ENCODE data around the gene MORN1.

DNA sequence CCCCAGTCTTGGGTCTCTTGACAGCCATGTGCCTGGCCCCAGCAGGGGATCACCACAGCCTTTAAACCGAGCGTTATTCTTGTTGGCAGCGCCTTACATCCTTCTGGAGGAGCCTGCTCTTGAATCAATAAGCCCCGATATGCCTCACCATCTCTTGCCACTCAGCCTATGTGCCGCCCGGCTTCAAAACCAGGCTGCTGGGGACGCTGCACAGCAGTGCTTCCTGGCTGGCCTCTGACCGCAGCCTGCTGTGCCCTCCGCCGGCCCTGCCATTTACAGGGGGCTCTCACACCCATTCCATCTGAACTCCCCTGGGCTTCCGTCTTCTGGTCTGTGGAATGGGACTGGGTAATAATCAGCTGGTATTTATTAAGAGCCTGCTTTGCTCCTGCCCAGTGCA is 24.0 kb upstream of the MORN1 start:
- TF ChIP-seq, protein P1, sequence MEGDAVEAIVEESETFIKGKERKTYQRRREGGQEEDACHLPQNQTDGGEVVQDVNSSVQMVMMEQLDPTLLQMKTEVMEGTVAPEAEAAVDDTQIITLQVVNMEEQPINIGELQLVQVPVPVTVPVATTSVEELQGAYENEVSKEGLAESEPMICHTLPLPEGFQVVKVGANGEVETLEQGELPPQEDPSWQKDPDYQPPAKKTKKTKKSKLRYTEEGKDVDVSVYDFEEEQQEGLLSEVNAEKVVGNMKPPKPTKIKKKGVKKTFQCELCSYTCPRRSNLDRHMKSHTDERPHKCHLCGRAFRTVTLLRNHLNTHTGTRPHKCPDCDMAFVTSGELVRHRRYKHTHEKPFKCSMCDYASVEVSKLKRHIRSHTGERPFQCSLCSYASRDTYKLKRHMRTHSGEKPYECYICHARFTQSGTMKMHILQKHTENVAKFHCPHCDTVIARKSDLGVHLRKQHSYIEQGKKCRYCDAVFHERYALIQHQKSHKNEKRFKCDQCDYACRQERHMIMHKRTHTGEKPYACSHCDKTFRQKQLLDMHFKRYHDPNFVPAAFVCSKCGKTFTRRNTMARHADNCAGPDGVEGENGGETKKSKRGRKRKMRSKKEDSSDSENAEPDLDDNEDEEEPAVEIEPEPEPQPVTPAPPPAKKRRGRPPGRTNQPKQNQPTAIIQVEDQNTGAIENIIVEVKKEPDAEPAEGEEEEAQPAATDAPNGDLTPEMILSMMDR (conservative IDR thresholded peaks at IDR 0.05): no peak
- TF ChIP-seq EZH2 (IDR thresholded peaks at IDR 0.05; ENCODE audit: low read depth): no peak
